ENCODE measurements around the gene TUBB. TPM values are rescaled to one million over a fixed set of nuclear protein-coding genes. Genes with fewer than 3 reads are reported as not detected.

Gene TUBB
- total and polyA plus RNA-seq, 9 of the 15 experiments (the other 6 are each of a cell fraction or from before 2014, with no cell fraction given): 971 to 2,870 (median 1,478) TPM

DNA sequence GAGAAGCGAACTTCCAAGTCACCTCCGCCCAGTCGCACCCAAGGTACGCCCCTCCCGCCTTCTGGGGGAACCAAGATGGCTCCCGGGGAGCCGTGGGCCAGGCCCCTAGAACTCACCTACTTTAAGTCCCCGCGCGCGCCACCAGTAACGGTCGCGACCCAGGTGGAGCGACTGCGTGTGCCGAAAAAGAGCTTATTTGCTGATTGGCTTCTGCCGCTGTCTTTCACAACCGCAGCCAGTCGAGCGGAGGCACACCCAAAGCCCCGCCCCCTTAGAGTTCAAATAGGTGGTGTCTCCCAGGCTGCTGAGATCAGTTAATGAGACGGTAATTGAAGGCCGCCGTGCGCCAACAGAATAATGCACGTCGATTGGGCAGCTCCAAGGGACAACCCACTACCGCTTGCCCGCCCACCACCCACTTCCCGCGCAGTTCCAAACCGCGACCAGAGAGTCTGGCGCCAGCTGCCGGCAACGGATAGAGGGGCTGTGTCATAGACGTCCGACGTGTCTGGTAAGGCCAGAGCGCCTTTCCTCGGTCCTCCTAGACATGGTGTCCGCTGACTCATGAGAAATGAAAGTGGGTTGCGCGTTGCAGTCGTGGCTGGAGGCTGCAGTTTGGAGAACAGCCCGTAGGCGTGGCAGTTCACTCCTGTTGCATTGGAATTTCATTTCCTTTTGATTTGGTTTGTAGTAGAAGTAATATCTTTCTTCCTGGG, 2.9 kb upstream of the TUBB start, which contains the start of gene MDC1 (continued):
- peak; percentile 100 for TF ChIP-seq TFAP4 (CRISPR knock-in tag; IDR thresholded peaks at IDR 0.05; ENCODE audit: borderline replicate concordance)
- TF ChIP-seq ZEB2 (IDR thresholded peaks at IDR 0.05): peak; percentile 78
- TF ChIP-seq FOS (IDR thresholded peaks at IDR 0.05; ENCODE audit: extremely low read depth, insufficient read length): peak; percentile 86
- TF ChIP-seq TRIM28 (IDR thresholded peaks at IDR 0.05): peak; percentile 41; the same call in 1 of the 2 replicates
- TF ChIP-seq, protein P1, sequence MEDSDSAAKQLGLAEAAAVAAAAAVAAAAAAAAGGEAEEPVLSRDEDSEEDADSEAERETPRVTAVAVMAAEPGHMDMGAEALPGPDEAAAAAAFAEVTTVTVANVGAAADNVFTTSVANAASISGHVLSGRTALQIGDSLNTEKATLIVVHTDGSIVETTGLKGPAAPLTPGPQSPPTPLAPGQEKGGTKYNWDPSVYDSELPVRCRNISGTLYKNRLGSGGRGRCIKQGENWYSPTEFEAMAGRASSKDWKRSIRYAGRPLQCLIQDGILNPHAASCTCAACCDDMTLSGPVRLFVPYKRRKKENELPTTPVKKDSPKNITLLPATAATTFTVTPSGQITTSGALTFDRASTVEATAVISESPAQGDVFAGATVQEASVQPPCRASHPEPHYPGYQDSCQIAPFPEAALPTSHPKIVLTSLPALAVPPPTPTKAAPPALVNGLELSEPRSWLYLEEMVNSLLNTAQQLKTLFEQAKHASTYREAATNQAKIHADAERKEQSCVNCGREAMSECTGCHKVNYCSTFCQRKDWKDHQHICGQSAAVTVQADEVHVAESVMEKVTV (CRISPR knock-in tag; IDR thresholded peaks at IDR 0.05): no peak
- peak; percentile 81 for TF ChIP-seq MAX (CRISPR knock-in tag; IDR thresholded peaks at IDR 0.05)
- TF ChIP-seq, protein P2, sequence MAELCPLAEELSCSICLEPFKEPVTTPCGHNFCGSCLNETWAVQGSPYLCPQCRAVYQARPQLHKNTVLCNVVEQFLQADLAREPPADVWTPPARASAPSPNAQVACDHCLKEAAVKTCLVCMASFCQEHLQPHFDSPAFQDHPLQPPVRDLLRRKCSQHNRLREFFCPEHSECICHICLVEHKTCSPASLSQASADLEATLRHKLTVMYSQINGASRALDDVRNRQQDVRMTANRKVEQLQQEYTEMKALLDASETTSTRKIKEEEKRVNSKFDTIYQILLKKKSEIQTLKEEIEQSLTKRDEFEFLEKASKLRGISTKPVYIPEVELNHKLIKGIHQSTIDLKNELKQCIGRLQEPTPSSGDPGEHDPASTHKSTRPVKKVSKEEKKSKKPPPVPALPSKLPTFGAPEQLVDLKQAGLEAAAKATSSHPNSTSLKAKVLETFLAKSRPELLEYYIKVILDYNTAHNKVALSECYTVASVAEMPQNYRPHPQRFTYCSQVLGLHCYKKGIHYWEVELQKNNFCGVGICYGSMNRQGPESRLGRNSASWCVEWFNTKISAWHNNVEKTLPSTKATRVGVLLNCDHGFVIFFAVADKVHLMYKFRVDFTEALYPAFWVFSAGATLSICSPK (IDR thresholded peaks at IDR 0.05; ENCODE audit: borderline replicate concordance): no peak
- peak; percentile 75 for TF ChIP-seq HNRNPLL (IDR thresholded peaks at IDR 0.05; ENCODE audit: low read depth, low read length, poor library complexity, severe bottlenecking)
- TF ChIP-seq CCAR2 (IDR thresholded peaks at IDR 0.05; ENCODE audit: low read depth, low read length): no peak
- no peak for TF ChIP-seq DLX4 (CRISPR knock-in tag; IDR thresholded peaks at IDR 0.05)
- no peak; the same call in 1 of the 2 replicates for TF ChIP-seq TCF7 (IDR thresholded peaks at IDR 0.05; ENCODE audit: borderline replicate concordance)
- TF ChIP-seq SAP30 (IDR thresholded peaks at IDR 0.05; ENCODE audit: borderline replicate concordance, insufficient read depth, low read depth, low read length, poor library complexity, severe bottlenecking): peak; percentile 53
- TF ChIP-seq ZNF584 (CRISPR knock-in tag; IDR thresholded peaks at IDR 0.05; ENCODE audit: low read depth): no peak; the same call in 1 of the 2 replicates
- TF ChIP-seq TAF7 (tag; IDR thresholded peaks at IDR 0.05): no peak; the same call in 1 of the 2 replicates
- TF ChIP-seq ILK (tag; IDR thresholded peaks at IDR 0.05; ENCODE audit: borderline replicate concordance, low read depth): no peak
- TF ChIP-seq CBFA2T2 (conservative IDR thresholded peaks at IDR 0.05): no peak

All from K562 (cell line).